ENCODE measurements around the gene TLL2.

TLL2 gene

GRCh38 chr10:96505150-96506136 lies 8.3 kb downstream of the TLL2 start:
- no peak for DNase-seq

DNA sequence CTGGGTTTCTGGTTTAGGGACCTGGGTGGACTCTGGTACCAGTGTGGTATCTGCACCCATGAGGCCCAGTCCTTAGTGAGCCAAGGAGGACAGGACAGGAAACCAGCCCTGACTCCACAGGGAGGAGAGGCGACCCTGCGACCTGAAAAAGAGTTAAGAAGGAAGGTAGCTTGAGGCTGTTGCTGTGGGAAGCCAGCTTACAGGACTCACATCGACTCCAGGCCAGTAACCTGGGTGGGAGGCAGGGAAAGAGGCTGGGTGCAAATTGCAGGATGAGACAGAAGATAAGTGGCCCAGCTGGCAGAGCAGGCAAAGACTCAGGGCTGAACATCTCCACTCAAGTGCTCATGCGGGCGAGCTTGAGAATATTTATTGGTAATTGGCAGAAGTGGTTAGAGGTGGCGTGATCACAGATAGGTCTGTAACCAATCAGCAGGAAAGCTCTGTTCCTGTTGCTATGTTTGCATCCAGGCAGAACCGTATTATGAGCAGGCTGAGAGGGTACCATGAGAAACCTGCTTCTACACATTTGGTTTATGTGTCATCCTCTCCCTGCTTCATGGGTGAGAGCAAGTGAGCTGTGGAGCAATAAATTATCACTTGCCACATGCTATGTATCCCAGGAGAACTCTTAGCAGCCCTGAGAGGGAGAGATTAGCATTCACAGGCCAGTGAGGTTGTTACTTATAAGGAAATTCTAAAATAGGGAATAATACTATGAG lies 11.0 kb downstream of the TLL2 start:
- no peak for DNase-seq

DNA sequence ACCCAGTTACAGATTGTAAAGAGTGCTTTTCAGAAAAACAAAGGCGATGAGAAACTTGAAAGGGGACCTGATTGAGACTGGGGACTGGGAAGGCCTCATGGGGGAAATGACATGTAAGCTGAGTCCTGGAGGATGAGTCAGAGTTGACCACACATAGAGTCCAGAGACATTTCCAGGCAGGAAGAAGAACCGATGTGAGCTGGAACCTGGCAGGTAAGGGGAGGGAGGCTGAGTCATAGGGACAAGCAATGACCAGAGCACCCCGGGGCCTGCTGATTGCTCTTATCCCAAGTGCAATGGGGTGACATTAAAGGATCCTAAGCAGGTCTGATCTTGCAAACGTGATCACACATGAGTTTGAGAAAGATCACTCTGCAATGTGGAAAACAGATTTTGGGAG lies 11.7 kb downstream of the TLL2 start:
- DNase-seq, result no peak

DNA sequence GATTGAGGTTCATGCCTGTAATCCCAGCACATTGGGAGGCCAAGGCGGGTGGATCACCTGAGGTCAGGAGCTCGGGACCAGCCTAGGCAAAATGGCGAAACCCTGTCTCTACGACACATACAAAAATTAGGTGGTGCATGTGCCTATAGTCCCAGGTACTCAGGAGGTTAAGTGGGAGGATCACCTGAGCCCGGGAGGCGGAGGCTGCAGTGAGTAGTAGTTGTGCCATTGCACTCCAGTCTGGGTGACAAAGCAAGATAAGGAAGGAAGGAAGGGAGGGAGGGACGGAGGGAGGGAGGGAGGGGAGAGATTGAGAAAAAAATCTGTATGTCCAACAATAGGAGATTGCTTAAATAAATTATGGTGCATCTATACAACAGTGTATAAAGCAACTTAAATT lies 13.2 kb downstream of the TLL2 start:
- DNase-seq, result no peak

- DNase-seq, result no peak
Measured at GRCh38 chr10:96500050-96500449, 13.7 kb downstream of the TLL2 start.

DNA sequence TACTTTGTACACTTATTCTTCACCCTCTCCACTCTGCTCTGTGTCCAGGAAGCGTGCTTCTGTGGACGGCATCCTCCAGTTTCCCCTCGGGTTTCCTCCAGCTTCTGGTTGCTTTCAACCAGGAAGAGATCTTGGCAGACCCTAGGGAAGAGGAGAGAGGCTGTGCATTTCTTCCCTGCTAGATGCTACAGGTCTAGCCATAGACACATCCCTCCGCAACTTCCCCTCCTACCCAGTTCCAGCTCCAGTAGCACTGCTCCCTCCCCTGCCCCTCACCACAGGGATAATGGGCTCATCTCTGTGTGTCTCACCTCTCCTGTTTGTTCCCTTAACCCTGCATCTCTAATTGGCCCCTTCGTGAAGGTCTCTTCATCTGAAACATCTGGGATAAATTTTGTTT lies 16.3 kb downstream of the TLL2 start:
- DNase-seq, result no peak

DNA sequence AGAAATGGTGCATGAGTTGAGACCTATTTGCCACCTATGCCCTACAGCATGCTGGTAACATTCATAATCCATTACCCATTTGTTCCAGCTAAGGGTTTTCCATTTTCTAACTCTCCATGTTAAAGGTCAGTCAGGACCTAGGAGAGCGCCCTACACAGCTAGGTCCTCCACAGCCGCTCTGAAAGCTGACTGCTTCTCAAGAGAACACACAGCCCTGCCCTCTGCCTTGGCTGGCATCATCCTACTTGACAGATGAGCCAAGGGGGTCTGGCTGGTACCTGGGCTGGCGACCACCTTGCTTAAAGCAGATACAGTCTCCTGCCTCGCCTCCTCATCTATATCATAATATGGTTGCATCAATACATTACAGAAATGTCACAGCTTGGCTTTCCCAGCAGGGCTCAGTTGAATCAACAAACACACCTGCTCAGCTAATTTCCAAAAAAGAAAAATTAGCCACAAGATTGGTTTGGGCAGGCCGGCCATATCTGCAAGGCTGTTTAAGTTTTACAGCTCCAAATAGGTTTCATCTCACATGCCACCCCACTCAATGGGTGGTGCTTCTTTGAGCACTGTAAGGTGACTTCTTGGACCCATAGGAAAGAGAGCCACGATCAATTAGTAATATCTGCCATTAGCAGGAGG lies 17.3 kb downstream of the TLL2 start:
- DNase-seq, result no peak

DNA sequence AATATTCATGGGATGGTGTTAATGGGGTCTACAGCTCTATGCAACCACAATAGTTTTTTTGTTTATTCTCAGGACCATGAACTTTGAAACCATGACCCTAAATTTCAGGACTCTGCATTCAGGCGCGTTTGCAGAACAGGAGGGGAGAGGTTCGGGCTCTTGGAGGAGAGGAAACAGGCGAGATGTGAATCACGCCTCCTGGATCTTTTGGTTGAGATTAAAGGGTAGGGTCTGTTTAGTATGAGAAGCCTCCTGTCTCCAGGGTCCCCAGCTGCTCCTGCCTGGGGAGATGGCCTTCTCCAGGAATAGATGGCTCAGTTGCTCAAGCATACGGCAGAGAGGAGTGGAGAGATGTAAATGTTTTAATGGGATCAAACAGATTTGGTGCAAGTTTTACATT lies 18.2 kb downstream of the TLL2 start:
- no peak for DNase-seq

DNA sequence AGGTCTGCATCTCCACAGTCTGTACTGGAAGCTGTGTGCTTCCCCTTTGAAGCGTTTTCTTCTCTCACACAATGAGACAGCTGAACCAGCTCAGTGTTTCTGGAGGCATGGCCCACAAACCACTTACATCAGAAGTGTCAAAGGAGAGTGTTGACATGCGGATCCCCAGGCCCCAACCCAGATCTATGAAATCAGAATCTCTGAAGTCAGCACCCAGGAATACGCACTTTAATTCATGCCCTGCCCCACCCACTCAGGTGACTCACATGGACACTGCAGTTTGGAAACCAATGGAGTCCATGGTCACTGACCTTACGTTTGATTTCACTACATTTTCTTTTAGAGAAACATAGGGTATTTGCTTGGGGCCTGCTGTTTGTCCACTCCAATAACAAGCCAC lies 19.0 kb downstream of the TLL2 start:
- no peak for DNase-seq

GRCh38 chr10:96493871-96494525 lies 19.7 kb downstream of the TLL2 start:
- DNase-seq, result no peak

DNA sequence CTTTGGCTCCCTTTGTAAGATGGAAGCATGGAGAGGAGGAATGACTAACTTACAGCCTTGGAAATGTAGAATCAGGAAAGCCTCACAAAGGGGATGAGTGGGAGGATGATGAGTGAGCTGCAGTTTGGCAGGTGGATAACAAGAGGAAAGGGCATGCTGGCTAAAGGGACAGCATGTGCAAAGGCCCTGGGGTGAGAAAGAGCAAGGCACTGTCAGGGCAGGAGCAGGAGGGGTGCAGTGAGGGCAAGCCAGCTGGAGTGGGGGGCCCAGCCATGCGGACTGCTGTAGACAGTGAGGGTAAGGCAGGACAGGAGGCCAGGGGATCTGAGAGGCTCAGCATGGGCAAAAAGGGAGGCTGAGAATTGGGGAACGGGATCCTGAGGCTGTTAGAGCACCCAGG lies 20.5 kb downstream of the TLL2 start:
- no peak for DNase-seq

GRCh38 chr10:96491303-96491702 lies 22.4 kb downstream of the TLL2 start:
- DNase-seq, result no peak

DNA sequence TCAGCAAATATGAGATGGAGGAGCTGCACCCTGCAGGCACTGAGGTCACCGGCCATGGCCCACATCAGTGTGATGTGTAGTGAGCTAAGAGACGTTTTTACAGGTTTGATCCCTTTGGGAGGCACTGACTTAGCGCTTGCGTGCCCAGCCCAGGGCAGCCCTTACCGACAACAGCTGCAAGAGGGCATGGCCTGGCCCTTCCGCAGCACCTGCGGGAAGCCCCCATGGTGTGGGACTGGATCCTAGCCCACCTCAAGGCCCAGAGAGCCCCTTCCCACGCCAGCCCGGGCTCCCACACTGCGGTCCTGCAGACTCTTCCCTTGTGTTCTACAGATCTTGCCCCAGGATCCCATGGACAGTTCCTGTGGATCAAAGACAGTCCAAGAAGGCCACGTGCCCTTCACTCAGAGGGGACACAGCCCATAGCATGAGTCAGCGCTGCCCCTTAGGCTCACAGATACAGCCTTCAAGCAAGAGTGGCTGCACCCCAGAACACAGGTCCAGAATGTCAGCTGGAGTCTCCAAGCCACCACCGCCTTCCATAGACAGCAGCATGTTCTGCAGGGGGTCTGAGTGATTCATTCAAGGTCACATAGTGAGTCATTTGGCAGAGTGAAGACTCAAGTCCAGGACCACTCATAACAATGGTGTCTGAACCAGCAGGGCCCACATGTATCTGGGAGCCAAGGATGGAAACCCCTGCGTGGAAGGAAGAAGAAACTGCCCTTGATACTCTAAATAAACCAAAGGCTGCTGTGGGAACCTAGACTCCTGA lies 25.4 kb downstream of the TLL2 start:
- no peak for DNase-seq

DNA sequence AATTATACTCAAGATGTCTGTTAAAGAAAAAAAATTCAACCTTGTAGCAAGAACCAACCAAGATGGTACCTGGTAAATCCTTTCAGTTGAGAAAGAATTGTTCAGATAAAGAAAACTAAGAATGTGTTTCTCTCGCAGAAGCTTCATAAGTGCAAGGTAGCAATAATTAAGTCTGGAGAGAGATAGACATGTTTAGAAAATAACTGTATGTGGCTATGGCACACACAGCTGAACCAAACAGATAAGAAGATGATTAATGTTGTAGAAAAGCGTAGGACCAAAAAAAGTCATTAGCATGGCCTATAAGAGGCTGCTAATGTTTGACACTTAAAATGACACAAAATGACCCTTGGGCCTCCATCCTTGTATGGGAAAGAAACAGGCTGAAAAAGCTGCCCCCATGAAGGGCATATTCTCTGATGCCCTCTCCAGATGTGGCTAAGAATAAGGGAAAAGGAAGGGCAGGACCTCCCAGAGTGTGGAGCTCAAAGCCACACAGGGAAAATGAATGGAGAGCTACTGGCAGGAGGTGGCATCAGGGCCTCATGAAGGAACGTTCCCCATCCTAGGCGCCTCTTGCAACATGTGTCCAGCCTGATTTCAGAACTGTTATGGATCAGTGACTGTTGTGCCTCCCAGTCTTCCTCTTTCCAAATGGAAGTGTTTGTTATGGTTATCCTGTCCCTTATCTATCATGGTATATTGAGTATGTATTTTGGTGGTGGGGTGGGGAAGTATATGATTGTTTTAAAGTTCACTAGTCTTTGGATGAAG lies 30.7 kb downstream of the TLL2 start:
- no peak for DNase-seq

GRCh38 chr10:96478355-96478754 lies 35.4 kb downstream of the TLL2 start:
- no peak for DNase-seq

DNA sequence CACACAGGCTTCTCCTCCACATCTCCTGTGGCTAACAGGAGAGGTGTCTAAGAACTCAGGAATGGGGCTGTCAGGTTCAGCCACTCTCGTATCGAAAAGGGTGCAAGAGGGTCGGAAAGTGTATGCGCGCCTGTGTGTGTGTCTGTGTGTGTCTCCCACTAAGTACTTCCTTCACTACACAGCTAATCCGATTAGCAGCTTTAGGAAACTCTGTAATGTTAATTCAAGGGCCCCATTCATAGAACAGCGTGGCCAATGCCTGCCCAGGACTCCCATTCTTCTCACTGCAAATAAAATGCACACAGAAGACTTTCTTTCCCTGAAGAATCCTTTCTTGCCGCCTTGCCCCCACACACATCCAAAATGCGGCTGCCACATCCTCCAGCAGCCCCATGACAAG lies 39.9 kb downstream of the TLL2 start:
- DNase-seq, result no peak

GRCh38 chr10:96470116-96470743 lies 43.5 kb downstream of the TLL2 start:
- DNase-seq, result no peak

- no peak for DNase-seq
Measured at GRCh38 chr10:96468845-96469244, 44.9 kb downstream of the TLL2 start.

DNA sequence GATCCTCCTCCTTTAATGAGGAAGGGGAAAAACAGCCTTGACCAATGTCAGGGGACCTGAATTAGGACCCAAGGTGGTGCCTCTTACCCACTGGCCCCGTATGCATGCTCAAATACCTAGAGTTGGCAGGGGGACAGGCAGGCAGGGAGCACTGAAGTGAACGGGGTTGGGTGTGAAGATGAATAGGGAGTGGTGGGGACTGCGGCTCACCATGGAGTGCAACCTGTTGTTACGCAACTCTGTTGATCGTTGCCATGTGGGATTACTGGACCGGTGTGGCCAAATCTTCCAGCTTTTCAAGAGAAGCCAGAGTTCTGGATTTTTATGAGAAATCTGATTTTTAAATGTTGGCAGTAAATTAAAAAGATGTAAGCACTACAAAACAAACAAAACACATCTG lies 48.1 kb downstream of the TLL2 start:
- no peak for DNase-seq

DNA sequence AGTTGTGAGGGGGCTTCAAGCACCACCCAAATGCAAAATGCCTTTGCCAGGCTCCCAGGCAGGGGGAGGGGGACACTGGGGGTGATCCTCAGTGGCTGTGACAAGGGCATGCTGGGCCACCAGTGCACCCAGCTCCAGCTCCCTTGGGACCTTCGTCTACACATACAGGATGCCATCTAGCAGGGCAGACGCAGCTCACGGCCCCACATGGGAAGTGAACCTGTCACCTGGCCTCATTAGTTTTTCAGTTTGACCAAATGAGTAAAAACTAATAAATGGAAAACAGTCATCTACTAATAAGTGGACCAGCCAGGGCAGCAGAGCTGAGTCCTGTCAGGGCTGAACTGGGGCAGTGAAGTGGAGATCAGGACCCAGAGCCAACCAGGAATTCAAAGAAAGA lies 50.2 kb downstream of the TLL2 start:
- no peak for DNase-seq

GRCh38 chr10:96462606-96463151 lies 51.0 kb downstream of the TLL2 start:
- no peak for DNase-seq

Data from stimulated activated naive CD4-positive, alpha-beta T cell treated with Interleukin-2 at 50 U/mL for 16 hours (primary cell).